Smooth muscle cell (in vitro differentiated cells): ENCODE measurements around the gene ISG15. TPM values are rescaled to one million over a fixed set of nuclear protein-coding genes. Genes with fewer than 3 reads are reported as not detected.

Source experiments
- DNase-seq: peaks from one replicate; lab custom pipeline; 2025; ENCODE audit not compliant: unreplicated experiment; lab: John Stamatoyannopoulos, UW
- H2AFZ ChIP-seq: fragments of 200-600 bp; sonication (generic); 2 replicates; pipeline ENCODE4 v1.6.0; 2016; ENCODE audit warnings: antibody characterized with exemption, low read depth, mild to moderate bottlenecking
- H3F3A ChIP-seq: fragments of 200-600 bp; sonication (generic); 2 replicates; pipeline ENCODE4 v1.6.0; 2017; ENCODE audit warnings: antibody characterized with exemption, low read depth
- H3K27ac ChIP-seq: fragments of 200-600 bp; sonication (generic); 2 replicates; pipeline ENCODE4 v1.5.1; 2016; ENCODE audit warnings: low read depth, mild to moderate bottlenecking
- H3K27me3 ChIP-seq: fragments of 200-600 bp; sonication (generic); 2 replicates; pipeline ENCODE4 v1.6.1; 2016; ENCODE audit warnings: low read depth, mild to moderate bottlenecking
- H3K36me3 ChIP-seq: fragments of 200-600 bp; sonication (generic); 2 replicates; pipeline ENCODE4 v1.5.1; 2016; ENCODE audit warnings: low read depth
- H3K4me1 ChIP-seq: fragments of 200-600 bp; sonication (generic); 2 replicates; pipeline ENCODE4 v1.5.1; 2016; ENCODE audit warnings: low read depth
- H3K4me2 ChIP-seq: fragments of 200-600 bp; sonication (generic); 2 replicates; pipeline ENCODE4 v1.6.0; 2016; ENCODE audit warnings: mild to moderate bottlenecking
- H3K4me3 ChIP-seq: fragments of 200-600 bp; sonication (generic); 2 replicates; pipeline ENCODE4 v1.5.1; 2016; ENCODE audit warnings: mild to moderate bottlenecking
- H3K79me2 ChIP-seq: fragments of 200-600 bp; sonication (generic); 2 replicates; pipeline ENCODE4 v1.6.0; 2016; ENCODE audit warnings: low read depth, mild to moderate bottlenecking
- H3K9ac ChIP-seq: fragments of 200-600 bp; sonication (generic); 2 replicates; pipeline ENCODE4 v1.6.0; 2016; ENCODE audit warnings: low read depth
- H3K9me3 ChIP-seq: fragments of 200-600 bp; sonication (generic); replicated peaks from 2 replicates; pipeline ENCODE4 v1.5.1; 2016; ENCODE audit warnings: low read depth
- H4K20me1 ChIP-seq: fragments of 200-600 bp; sonication (generic); 2 replicates; pipeline ENCODE4 v1.6.0; 2016; ENCODE audit warnings: low read depth
- CTCF ChIP-seq: fragments of 200-600 bp; sonication (generic); IDR thresholded peaks from 2 replicates; pipeline ENCODE4 v1.5.1; 2017; ENCODE audit warnings: borderline replicate concordance, mild to moderate bottlenecking, antibody characterized with exemption; ENCODE audit not compliant: insufficient read depth, poor library complexity, severe bottlenecking
- WGBS: methylation state at CpG from one replicate; pipeline ENCODE4 v1.1.7; 2016; ENCODE audit warnings: low lambda C conversion rate; 5-methylcytosine and 5-hydroxymethylcytosine counted together
- polyA plus RNA-seq: library from polyadenylated mRNA; unstranded; fragments of >200 nt; fragmentation: Nextera tagmentation; extraction: Ambion mirVana; gene quantifications from 2 replicates; pipeline ENCODE4 v1.2.1, GENCODE V29; 2016
- total RNA-seq: library from RNA; depleted of rRNA; stranded (reverse); fragments of >200 nt; gene quantifications from 2 replicates; pipeline ENCODE4 v1.2.3, GENCODE V29; 2014

The ISG15 gene
- total and polyA plus RNA-seq, 2 experiments from 2014 or later = 109 to 147 TPM

DNA sequence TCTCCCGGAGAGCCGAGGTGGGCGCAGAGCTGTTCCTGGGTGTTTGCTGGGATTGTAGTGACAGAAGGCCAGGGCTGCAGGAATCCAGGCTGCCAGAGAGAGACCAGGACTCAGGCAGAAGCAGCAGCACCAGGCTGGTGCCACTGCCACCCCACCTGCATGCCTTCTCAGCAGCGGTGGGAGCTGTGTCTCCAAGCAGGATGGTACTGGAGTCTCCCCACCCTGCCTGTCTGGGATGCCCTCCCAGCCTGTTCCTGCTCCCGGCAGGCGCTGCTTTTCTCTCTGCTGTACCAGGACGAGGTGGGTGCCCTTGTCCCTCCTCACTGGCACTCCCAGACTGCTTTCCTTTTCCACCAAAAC, 8.9 kb upstream of the ISG15 start:
- DNase-seq = no peak
- Histone ChIP-seq H3K9me3 (no peaks in the 10 kb centered on the region), H3K4me3 (no peak overlapping the region), H3K4me1 (peaks cover 9% of the 10 kb centered on the region), H2AFZ (no peak overlapping the region), H3F3A (no peaks in the 10 kb centered on the region), H3K27ac (no peak overlapping the region), H4K20me1 (peaks cover 15% of the 10 kb centered on the region), H3K9ac (no peak overlapping the region), H3K4me2 (no peak overlapping the region), H3K27me3 (no peaks in the 10 kb centered on the region), H3K79me2 (peaks cover under 1% of the 10 kb centered on the region), H3K36me3 (no peaks in the 10 kb centered on the region)
- no peak for TF ChIP-seq CTCF
- 81% methylated on average over 7 of the region's 7 CpGs for WGBS

DNA sequence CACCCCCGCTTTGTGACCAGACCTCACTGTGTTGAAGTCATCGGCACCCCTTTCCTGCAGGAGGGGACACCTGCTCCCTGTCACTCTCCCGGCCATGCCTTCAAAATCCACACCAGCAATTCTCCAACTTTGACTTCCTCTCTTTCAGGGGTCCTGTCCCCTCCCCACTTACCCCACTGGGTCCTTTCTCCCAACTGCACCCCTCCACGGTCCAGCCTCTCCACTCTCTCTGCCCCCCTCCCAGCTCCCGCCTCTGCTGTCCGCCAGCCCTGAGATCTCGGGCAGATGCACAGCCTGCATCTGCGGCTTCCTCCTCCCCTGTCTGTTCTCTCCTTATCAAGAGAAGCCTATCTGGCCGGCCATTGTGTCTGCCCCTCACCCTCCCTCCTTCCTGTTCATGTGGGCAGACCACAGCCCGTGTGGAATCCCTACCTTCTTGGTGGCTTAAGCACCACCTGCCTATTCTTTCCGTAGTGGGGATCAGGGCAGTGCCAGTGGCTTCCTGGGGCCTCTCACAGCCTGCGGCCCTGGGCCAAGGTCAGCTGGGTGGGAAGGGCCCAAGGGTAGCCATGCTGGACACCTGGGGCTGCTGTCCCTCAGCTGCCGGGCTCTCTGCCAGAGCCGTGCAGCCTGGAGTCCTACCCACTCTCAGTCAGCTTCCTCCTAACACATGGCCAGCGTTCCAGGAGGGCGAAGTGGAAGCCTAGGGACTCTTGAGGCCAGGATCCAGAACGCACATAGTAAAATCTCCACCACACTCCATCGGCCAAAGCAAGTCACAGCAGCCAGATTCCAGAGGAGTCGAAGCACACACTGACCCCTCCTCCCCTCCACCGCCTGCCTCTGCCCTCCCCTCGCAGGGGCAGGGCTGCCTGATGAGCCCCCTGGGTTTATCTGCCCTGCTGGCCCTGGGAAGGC, 8.3 kb upstream of the ISG15 start:
- H3K36me3 ChIP-seq = no peaks in the 10 kb centered on the region
- peaks cover 15% of the 10 kb centered on the region for H4K20me1 ChIP-seq
- no peaks in the 10 kb centered on the region for H3F3A ChIP-seq
- no peaks in the 10 kb centered on the region for H3K9me3 ChIP-seq
- 38% methylated on average over 21 of the region's 21 CpGs for WGBS
- H3K27ac ChIP-seq = no peak overlapping the region
- no peaks in the 10 kb centered on the region for H3K27me3 ChIP-seq
- TF ChIP-seq CTCF = no peak
- no peaks in the 10 kb centered on the region for H3K79me2 ChIP-seq
- no peak overlapping the region for H3K9ac ChIP-seq
- H2AFZ ChIP-seq = no peak overlapping the region
- DNase-seq = no peak
- peaks cover 9% of the 10 kb centered on the region for H3K4me1 ChIP-seq
- no peak overlapping the region for H3K4me3 ChIP-seq
- H3K4me2 ChIP-seq = peak overlapping the region; percentile 72

GRCh38 chr1:1005774-1006304, 7.5 kb upstream of the ISG15 start:
- H3K27ac ChIP-seq = no peak overlapping the region
- no peak overlapping the region for H3K4me3 ChIP-seq
- H3K9ac ChIP-seq = no peak overlapping the region
- no peak for TF ChIP-seq CTCF
- H3K4me2 ChIP-seq = no peak overlapping the region
- H3K9me3 ChIP-seq = no peaks in the 10 kb centered on the region
- H3K36me3 ChIP-seq = no peaks in the 10 kb centered on the region
- H2AFZ ChIP-seq = no peak overlapping the region
- WGBS = 82% methylated on average over 11 of the region's 23 CpGs
- no peaks in the 10 kb centered on the region for H3K79me2 ChIP-seq
- peaks cover 15% of the 10 kb centered on the region for H4K20me1 ChIP-seq
- DNase-seq = no peak
- H3F3A ChIP-seq = no peaks in the 10 kb centered on the region
- H3K27me3 ChIP-seq = no peaks in the 10 kb centered on the region
- H3K4me1 ChIP-seq = peaks cover 9% of the 10 kb centered on the region
